Natural killer cell (primary cell): ENCODE measurements around the gene CYB5D1. TPM values are rescaled to one million over a fixed set of nuclear protein-coding genes. Genes with fewer than 3 reads are reported as not detected.

Source experiments
- ATAC-seq, 3 donors: fragments of 150-1000 bp in 2 of 3; fragments of 200-7000 bp in 1 of 3; cut with Tn5 transposase; 1 replicate in 1 of 3; 2 replicates in 2 of 3; pipeline ENCODE4 v1.10.0; 2021; ENCODE audit warnings: mild to moderate bottlenecking in 2 of 3, moderate library complexity in 2 of 3
- DNase-seq, 2 donors: peaks; one replicate each; pipeline versions ENCODE4 v3.0.0 to v3.0.0-alpha.2; 2013 to 2021; ENCODE audit warnings: mixed read lengths in 1 of 2
- H3K27ac ChIP-seq: one replicate; pipeline ENCODE4 v1.5.1; 2013; ENCODE audit warnings: mild to moderate bottlenecking, low read length
- H3K27me3 ChIP-seq: one replicate; pipeline ENCODE4 v1.6.1; 2013; ENCODE audit warnings: low read length; ENCODE audit not compliant: control insufficient read depth, insufficient read depth
- H3K36me3 ChIP-seq: one replicate; pipeline ENCODE4 v1.6.1; 2013; ENCODE audit warnings: low read length; ENCODE audit not compliant: control insufficient read depth, insufficient read depth
- H3K4me1 ChIP-seq: one replicate; pipeline ENCODE4 v1.6.1; 2013; ENCODE audit warnings: low read length; ENCODE audit not compliant: control insufficient read depth, insufficient read depth
- H3K4me3 ChIP-seq: one replicate; pipeline ENCODE4 v1.5.1; 2013; ENCODE audit warnings: low read length
- H3K9me3 ChIP-seq: one replicate; pipeline ENCODE4 v1.6.1; 2013; ENCODE audit warnings: low read length; ENCODE audit not compliant: control insufficient read depth, insufficient read depth
- H3K27ac Mint-ChIP-seq, 2 donors: one replicate each; pipeline ENCODE4 v1.8.0; 2022; ENCODE audit warnings: mild to moderate bottlenecking in 2 of 2, mixed read lengths in 2 of 2, moderate library complexity in 1 of 2
- H3K27me3 Mint-ChIP-seq, 2 donors: one replicate each; pipeline ENCODE4 v1.8.0; 2022; ENCODE audit warnings: low read depth in 2 of 2, mixed read lengths in 2 of 2
- H3K36me3 Mint-ChIP-seq: one replicate; pipeline ENCODE4 v1.8.0; 2022; ENCODE audit warnings: mixed read lengths
- H3K4me1 Mint-ChIP-seq, 2 donors: one replicate each; pipeline ENCODE4 v1.8.0; 2022; ENCODE audit warnings: mixed read lengths in 2 of 2
- H3K4me3 Mint-ChIP-seq: one replicate; pipeline ENCODE4 v1.8.0; 2022; ENCODE audit warnings: mild to moderate bottlenecking, moderate library complexity, mixed read lengths
- H3K9me3 Mint-ChIP-seq, 2 donors: one replicate each; pipeline ENCODE4 v1.8.0; 2022; ENCODE audit warnings: mixed read lengths in 2 of 2
- WGBS: methylation state at CpG from one replicate; pipeline ENCODE4 v1.1.7; 2013; ENCODE audit warnings: missing lambda C conversion rate; ENCODE audit not compliant: insufficient coverage; 5-methylcytosine and 5-hydroxymethylcytosine counted together
- intact Hi-C: fragments of 100-400 bp; cut with micrococcal nuclease; formaldehyde crosslinking; loops from one replicate; pipeline ENCODE4 v1.14.2; 2022
- total RNA-seq, 4 donors: library from RNA; stranded (reverse); fragments of 120-200 nt in 1 of 4; gene quantifications; one replicate each; pipeline versions ENCODE4 v1.2.3 to v1.2.4, GENCODE V29; 2013 to 2022
- TF ChIP-seq, protein P1 (sequence below): fragments of 200-600 bp; IDR thresholded peaks from one replicate; pipeline ENCODE4 v1.8.0; 2022; ENCODE audit warnings: antibody characterized with exemption

The CYB5D1 gene
- total RNA-seq, 3 donors from 2014 or later (not counting 1 experiment from before 2014, with no cell fraction given), result 11.0 to 18.3 (median 11.5) TPM

DNA sequence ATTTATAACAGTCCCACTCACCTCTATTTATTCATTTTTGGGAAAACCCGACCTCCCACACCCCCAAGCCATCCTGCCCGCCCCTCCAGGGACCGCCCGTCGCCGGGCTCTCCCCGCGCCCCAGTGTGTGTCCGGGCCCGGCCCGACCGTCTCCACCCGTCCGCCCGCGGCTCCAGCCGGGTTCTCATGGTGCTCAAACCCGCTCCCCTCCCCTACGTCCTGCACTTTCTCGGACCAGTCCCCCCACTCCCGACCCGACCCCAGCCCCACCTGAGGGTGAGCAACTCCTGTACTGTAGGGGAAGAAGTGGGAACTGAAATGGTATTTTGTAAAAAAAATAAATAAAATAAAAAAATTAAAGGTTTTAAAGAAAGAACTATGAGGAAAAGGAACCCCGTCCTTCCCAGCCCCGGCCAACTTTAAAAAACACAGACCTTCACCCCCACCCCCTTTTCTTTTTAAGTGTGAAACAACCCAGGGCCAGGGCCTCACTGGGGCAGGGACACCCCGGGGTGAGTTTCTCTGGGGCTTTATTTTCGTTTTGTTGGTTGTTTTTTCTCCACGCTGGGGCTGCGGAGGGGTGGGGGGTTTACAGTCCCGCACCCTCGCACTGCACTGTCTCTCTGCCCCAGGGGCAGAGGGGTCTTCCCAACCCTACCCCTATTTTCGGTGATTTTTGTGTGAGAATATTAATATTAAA lies 3.6 kb upstream of the CYB5D1 start:
- Histone ChIP-seq H3K9me3 (no peaks in the 10 kb centered on the region), H3K27ac (no peak overlapping the region), H3K4me1 (peaks cover 48% of the 10 kb centered on the region), H3K4me3 (no peak overlapping the region), H3K36me3 (peaks cover 2% of the 10 kb centered on the region), H3K27me3 (no peaks in the 10 kb centered on the region)
- Mint-ChIP-seq H3K27ac (peak overlapping the region; percentile 36 to 79), H3K36me3 (no peaks in the 10 kb centered on the region), H3K27me3 (no peaks in the 10 kb centered on the region), H3K4me3 (peak overlapping the region; percentile 77), H3K9me3 (no peaks in the 10 kb centered on the region), H3K4me1 (peaks cover 12 to 17% of the 10 kb centered on the region in 2 donors)
- intact Hi-C loops, result loop anchor here (10.0 kb wide), 1 partner anchor 109 kb away; no protein-coding TSS in a partner anchor
- 94% methylated on average over 29 of the region's 31 CpGs for WGBS
- ATAC-seq (no peak), DNase-seq (peak in 1 of 2 donors; percentile 26)
- TF ChIP-seq, protein P1, sequence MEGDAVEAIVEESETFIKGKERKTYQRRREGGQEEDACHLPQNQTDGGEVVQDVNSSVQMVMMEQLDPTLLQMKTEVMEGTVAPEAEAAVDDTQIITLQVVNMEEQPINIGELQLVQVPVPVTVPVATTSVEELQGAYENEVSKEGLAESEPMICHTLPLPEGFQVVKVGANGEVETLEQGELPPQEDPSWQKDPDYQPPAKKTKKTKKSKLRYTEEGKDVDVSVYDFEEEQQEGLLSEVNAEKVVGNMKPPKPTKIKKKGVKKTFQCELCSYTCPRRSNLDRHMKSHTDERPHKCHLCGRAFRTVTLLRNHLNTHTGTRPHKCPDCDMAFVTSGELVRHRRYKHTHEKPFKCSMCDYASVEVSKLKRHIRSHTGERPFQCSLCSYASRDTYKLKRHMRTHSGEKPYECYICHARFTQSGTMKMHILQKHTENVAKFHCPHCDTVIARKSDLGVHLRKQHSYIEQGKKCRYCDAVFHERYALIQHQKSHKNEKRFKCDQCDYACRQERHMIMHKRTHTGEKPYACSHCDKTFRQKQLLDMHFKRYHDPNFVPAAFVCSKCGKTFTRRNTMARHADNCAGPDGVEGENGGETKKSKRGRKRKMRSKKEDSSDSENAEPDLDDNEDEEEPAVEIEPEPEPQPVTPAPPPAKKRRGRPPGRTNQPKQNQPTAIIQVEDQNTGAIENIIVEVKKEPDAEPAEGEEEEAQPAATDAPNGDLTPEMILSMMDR, result no peak

DNA sequence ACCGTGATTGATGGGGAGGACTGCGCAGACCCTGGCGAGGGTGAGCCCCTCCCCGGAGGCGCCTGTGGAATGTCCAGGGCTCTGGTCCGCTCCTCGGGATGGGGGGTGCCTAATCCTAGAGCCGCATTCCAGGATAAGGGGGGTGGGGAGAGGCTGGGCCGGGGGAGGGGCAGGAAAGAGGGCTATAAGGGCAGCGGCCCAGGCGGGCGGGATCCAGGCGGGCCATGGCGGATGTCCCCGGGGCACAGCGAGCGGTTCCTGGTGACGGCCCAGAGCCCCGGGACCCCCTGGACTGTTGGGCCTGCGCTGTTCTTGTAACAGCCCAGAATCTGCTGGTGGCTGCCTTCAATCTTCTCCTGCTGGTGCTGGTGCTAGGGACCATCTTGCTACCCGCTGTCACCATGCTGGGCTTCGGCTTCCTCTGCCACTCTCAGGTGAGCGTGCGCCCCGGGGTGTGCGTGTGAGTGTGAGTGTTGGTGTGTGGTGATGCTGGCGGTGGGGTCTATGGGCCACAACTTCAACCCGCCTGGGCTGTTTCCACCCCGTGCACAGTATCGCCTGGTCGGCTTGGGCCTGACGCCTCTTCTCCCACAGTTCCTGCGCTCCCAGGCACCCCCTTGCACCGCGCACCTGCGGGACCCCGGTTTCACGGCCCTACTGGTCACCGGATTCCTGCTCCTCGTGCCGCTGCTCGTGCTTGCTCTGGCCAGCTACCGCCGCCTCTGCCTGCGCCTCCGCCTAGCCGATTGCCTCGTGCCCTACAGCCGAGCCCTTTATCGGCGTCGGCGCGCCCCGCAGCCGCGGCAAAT lies 2.7 kb upstream of the CYB5D1 start, which contains the start of gene TMEM88:
TMEM88 (plus strand) TSS at position 216 of the 809 bp plus-strand sequence; CDS start at position 225, 9 bp downstream.
- peak within 1 kb of the TSS; percentile 77 for H3K4me3 Mint-ChIP-seq
- H3K27ac ChIP-seq, result no peak within 1 kb of the TSS
- WGBS, result 92% methylated on average over 55 of the region's 57 CpGs

DNA sequence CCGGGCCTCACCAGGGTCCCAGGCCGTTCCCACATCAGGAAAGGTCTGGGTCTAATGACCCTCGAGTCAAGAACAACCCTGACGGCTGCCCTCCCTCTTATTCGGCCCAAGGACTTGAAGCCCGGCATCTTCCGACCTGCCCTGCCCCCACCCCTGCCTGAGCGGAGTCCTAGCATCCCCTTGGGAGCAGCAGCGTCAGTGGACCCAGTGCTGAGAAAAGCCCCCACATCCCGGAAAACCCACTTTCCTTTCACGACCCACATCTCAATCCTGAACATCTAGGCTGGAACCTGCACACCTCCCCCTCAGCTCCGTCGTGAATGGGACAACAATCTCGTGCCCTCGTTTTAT lies 2.2 kb upstream of the CYB5D1 start:
- WGBS, result 49% methylated on average over 15 of the region's 15 CpGs
- Mint-ChIP-seq H3K27me3 (no peaks in the 10 kb centered on the region), H3K27ac (no peak overlapping the region), H3K4me3 (no peak overlapping the region), H3K36me3 (no peaks in the 10 kb centered on the region), H3K4me1 (peaks cover 12 to 19% of the 10 kb centered on the region in 2 donors), H3K9me3 (no peaks in the 10 kb centered on the region)
- Histone ChIP-seq H3K27ac (no peak overlapping the region), H3K9me3 (no peaks in the 10 kb centered on the region), H3K27me3 (no peaks in the 10 kb centered on the region), H3K4me3 (no peak overlapping the region), H3K4me1 (peaks cover 48% of the 10 kb centered on the region), H3K36me3 (peaks cover 2% of the 10 kb centered on the region)
- intact Hi-C loops, result loop anchor here (2.0 to 10.0 kb wide), 3 partner anchors 21 to 168 kb away; partner anchors contain the start of genes KDM6B, TP53 and WRAP53
- TF ChIP-seq, protein P1, result no peak
- DNase-seq, result no peak
- ATAC-seq, result no peak

More for the DNA sequence above, 2.7 kb upstream of the CYB5D1 start, which contains the start of gene TMEM88:
- H3K9me3 ChIP-seq, result no peaks in the 10 kb centered on the region
- ATAC-seq (no peak), DNase-seq (peak; percentile 33 to 45)
- H3K36me3 ChIP-seq, result peaks cover 2% of the 10 kb centered on the region
- no peak within 1 kb of the TSS for H3K4me3 ChIP-seq
- Mint-ChIP-seq H3K9me3 (no peaks in the 10 kb centered on the region), H3K36me3 (no peaks in the 10 kb centered on the region), H3K27me3 (no peaks in the 10 kb centered on the region), H3K4me1 (peaks cover 12 to 17% of the 10 kb centered on the region in 2 donors), H3K27ac (peak within 1 kb of the TSS; percentile 36 to 79)
- intact Hi-C loops, result loop anchor here (5.0 to 10.0 kb wide), 2 partner anchors 110 to 168 kb away; partner anchors contain the start of genes TP53 and WRAP53
- H3K27me3 ChIP-seq, result no peaks in the 10 kb centered on the region
- H3K4me1 ChIP-seq, result peaks cover 48% of the 10 kb centered on the region
- TF ChIP-seq, protein P1, result no peak
